GM12878 (cell line): ENCODE measurements around the gene PFKP. TPM values are rescaled to one million over a fixed set of nuclear protein-coding genes. Genes with fewer than 3 reads are reported as not detected.

ENCODE experiments used
- ATAC-seq: fragments of 200-7000 bp; cut with Tn5 transposase; 3 replicates; pipeline ENCODE4 v1.9.1; 2020; ENCODE audit warnings: mild to moderate bottlenecking, moderate library complexity
- BruUV-seq: library from RNA; stranded (reverse); fragments of 400-500 nt; replicated peaks from 2 replicates; lab custom pipeline; 2021; lab: Mats Ljungman, UMichigan
- CTCF ChIA-PET: fragments of 300-600 bp; sonication (Branson Sonifier 250); formaldehyde crosslinking; extraction: SDS; loops from one replicate; lab custom pipeline; 2021; ENCODE audit warnings: inconsistent platforms; lab: Yijun Ruan, JAX
- POLR2A ChIA-PET: fragments of 350-600 bp; formaldehyde crosslinking; extraction: SDS; loops from one replicate; lab custom pipeline; 2021; ENCODE audit warnings: inconsistent platforms; lab: Charles Lee
- RAD21 ChIA-PET: fragments of 300-600 bp; sonication (Branson Sonifier 250); formaldehyde crosslinking; loops from one replicate; lab custom pipeline; 2023; ENCODE audit warnings: antibody characterized with exemption; ENCODE audit not compliant: unreplicated experiment; lab: Charles Lee
- SMC1A ChIA-PET: fragments of 300-600 bp; sonication (Branson Sonifier 250); formaldehyde crosslinking; loops from one replicate; lab custom pipeline; 2023; ENCODE audit not compliant: unreplicated experiment, uncharacterized antibody; lab: Charles Lee
- DNase-seq: peaks from one replicate; pipeline ENCODE4 v3.0.0-alpha.2; 2011; ENCODE audit warnings: low read depth, low spot score
- FAIRE-seq: peaks from 3 replicates; lab custom pipeline; 2011; peaks lifted over from hg19 to GRCh38; lab: Jason Lieb, UNC
- H2AFZ ChIP-seq: 2 replicates; pipeline ENCODE4 v1.6.0; 2011; ENCODE audit warnings: low read depth, low read length, control low read depth; ENCODE audit not compliant: control insufficient read depth
- H3K27ac ChIP-seq: 2 replicates; pipeline ENCODE4 v1.5.1; 2011; ENCODE audit warnings: control low read depth; ENCODE audit not compliant: control insufficient read depth, insufficient read depth
- H3K27me3 ChIP-seq, 2 experiments: replicated peaks in 1 of 2; 2 replicates each; pipeline versions ENCODE4 v1.6.0 to v1.6.1; 2011; ENCODE audit warnings: low read length in 1 of 2; ENCODE audit not compliant: control insufficient read depth in 2 of 2, insufficient read depth in 2 of 2
- H3K36me3 ChIP-seq, 2 experiments: 2 replicates each; pipeline ENCODE4 v1.5.1; 2011; ENCODE audit warnings: low read length in 1 of 2; ENCODE audit not compliant: control insufficient read depth in 2 of 2, insufficient read depth in 2 of 2
- H3K4me1 ChIP-seq: 2 replicates; pipeline ENCODE4 v1.6.1; 2011; ENCODE audit warnings: mild to moderate bottlenecking, low read length, moderate library complexity, mixed read lengths; ENCODE audit not compliant: control insufficient read depth, insufficient read depth
- H3K4me2 ChIP-seq: 2 replicates; pipeline ENCODE4 v1.6.0; 2011; ENCODE audit warnings: control low read depth; ENCODE audit not compliant: control insufficient read depth, insufficient read depth
- H3K4me3 ChIP-seq: fragments of 200-600 bp; sonication (generic); 2 replicates; pipeline ENCODE4 v1.5.1; 2016
- H3K79me2 ChIP-seq: 2 replicates; pipeline ENCODE4 v1.6.0; 2011; ENCODE audit warnings: low read length; ENCODE audit not compliant: control insufficient read depth, insufficient read depth
- H3K9ac ChIP-seq: 2 replicates; pipeline ENCODE4 v1.8.0; 2011; ENCODE audit warnings: low read length, control low read depth, mixed read lengths; ENCODE audit not compliant: control insufficient read depth, insufficient read depth
- H3K9me3 ChIP-seq: replicated peaks from 3 replicates; pipeline ENCODE4 v1.5.1; 2011; ENCODE audit warnings: mild to moderate bottlenecking, low read length; ENCODE audit not compliant: control insufficient read depth, insufficient read depth
- H4K20me1 ChIP-seq: 2 replicates; pipeline ENCODE4 v1.6.0; 2011; ENCODE audit not compliant: control insufficient read depth, insufficient read depth
- BMI1 ChIP-seq: fragments of 450-650 bp; IDR thresholded peaks from 2 replicates; pipeline ENCODE4 v1.6.1; 2016; ENCODE audit warnings: mild to moderate bottlenecking, moderate library complexity, borderline replicate concordance
- ESRRA ChIP-seq: IDR thresholded peaks from 2 replicates; pipeline ENCODE4 v1.6.1; 2012; ENCODE audit warnings: mild to moderate bottlenecking, low read length, improper control_type of control experiment
- IKZF2 ChIP-seq, 2 experiments: fragments of 450-650 bp; IDR thresholded peaks; 2 replicates each; pipeline ENCODE4 v1.6.1; 2017; ENCODE audit warnings: mild to moderate bottlenecking in 2 of 2, moderate library complexity in 2 of 2
- JUND ChIP-seq: IDR thresholded peaks from 2 replicates; pipeline ENCODE4 v1.6.1; 2012; ENCODE audit warnings: low read depth, mild to moderate bottlenecking, low read length, improper control_type of control experiment, moderate library complexity
- KAT2A ChIP-seq: conservative IDR thresholded peaks from 2 replicates; pipeline ENCODE4 v1.6.1; 2011; ENCODE audit warnings: low read depth, low read length; ENCODE audit not compliant: control insufficient read depth
- MYB ChIP-seq: fragments of 150-350 bp; IDR thresholded peaks from 2 replicates; pipeline ENCODE4 v1.6.1; 2014; ENCODE audit warnings: mild to moderate bottlenecking, low read depth, low read length, borderline replicate concordance
- NBN ChIP-seq: fragments of 450-650 bp; IDR thresholded peaks from 2 replicates; pipeline ENCODE4 v1.6.1; 2016
- NFIC ChIP-seq: IDR thresholded peaks from 2 replicates; pipeline ENCODE4 v1.6.1; 2012; ENCODE audit warnings: low read depth, mild to moderate bottlenecking, inconsistent platforms, low read length, moderate library complexity
- NFYB ChIP-seq: IDR thresholded peaks from 2 replicates; pipeline ENCODE4 v1.6.1; 2011; ENCODE audit warnings: low read depth, mild to moderate bottlenecking, low read length, improper control_type of control experiment, moderate library complexity; ENCODE audit not compliant: insufficient read depth
- NKRF ChIP-seq: fragments of 450-650 bp; conservative IDR thresholded peaks from 2 replicates; pipeline ENCODE4 v1.6.1; 2017; ENCODE audit warnings: mild to moderate bottlenecking, moderate library complexity
- PAX8 ChIP-seq: fragments of 450-650 bp; IDR thresholded peaks from 2 replicates; pipeline ENCODE4 v1.6.1; 2017; ENCODE audit warnings: mild to moderate bottlenecking, moderate library complexity
- POLR2AphosphoS2 ChIP-seq: IDR thresholded peaks from 2 replicates; pipeline ENCODE4 v1.6.1; 2011; ENCODE audit warnings: low read depth, mild to moderate bottlenecking, low read length, improper control_type of control experiment, moderate library complexity
- POU2F2 ChIP-seq: IDR thresholded peaks from 3 replicates; pipeline ENCODE4 v1.6.1; 2011; ENCODE audit warnings: low read depth, mild to moderate bottlenecking, low read length, borderline replicate concordance
- SMARCA5 ChIP-seq: fragments of 450-650 bp; IDR thresholded peaks from 2 replicates; pipeline ENCODE4 v1.6.1; 2017; ENCODE audit warnings: mild to moderate bottlenecking
- STAT3 ChIP-seq: IDR thresholded peaks from 2 replicates; pipeline ENCODE4 v1.6.1; 2011; ENCODE audit warnings: low read depth, low read length, improper control_type of control experiment
- WRNIP1 ChIP-seq: IDR thresholded peaks from 2 replicates; pipeline ENCODE4 v1.6.1; 2011; ENCODE audit warnings: low read depth, low read length, improper control_type of control experiment, borderline replicate concordance
- WGBS: methylation state at CpG from one replicate; pipeline ENCODE4 v1.1.6; 2016; ENCODE audit warnings: low lambda C conversion rate; ENCODE audit not compliant: insufficient replicate concordance, insufficient coverage; ENCODE audit errors: missing lambda C conversion rate; 5-methylcytosine and 5-hydroxymethylcytosine counted together
- in situ Hi-C: fragments of 300-500 bp; cut with MboI; formaldehyde crosslinking; loops from 9 replicates; pipeline ENCODE4 v1.14.3; 2018; ENCODE audit warnings: mixed read lengths
- intact Hi-C: fragments of 100-400 bp; cut with micrococcal nuclease; formaldehyde crosslinking; loops from one replicate; pipeline ENCODE4 v1.14.2; 2022; ENCODE audit not compliant: unreplicated experiment
- polyA plus RNA-seq, 11 experiments: library from polyadenylated mRNA; depleted of rRNA in 4 of 11; unstranded in 6 of 11; stranded (reverse) in 5 of 11; fragments of >200 nt; fragmentation: Nextera tagmentation in 4 of 11; fragmentation: Illumina TruSeq in 1 of 11; extraction: Ambion mirVana in 4 of 11; extraction: Trizol in 1 of 11; gene quantifications; 1 replicate in 1 of 11; 2 replicates in 10 of 11; pipeline versions ENCODE4 v1.2.1 to v1.2.3, GENCODE V29; 2011 to 2016; ENCODE audit warnings: inconsistent platforms in 2 of 11, missing spikeins in 2 of 11, low read depth in 1 of 11
- total RNA-seq, 4 experiments: library from RNA; depleted of rRNA in 3 of 4; stranded (reverse); fragments of >200 nt in 3 of 4; fragmentation: Illumina TruSeq in 1 of 4; extraction: Trizol in 1 of 4; gene quantifications; 2 replicates each; pipeline versions ENCODE4 v1.2.1 to v1.2.3, GENCODE V29; 2013 to 2021

PFKP gene
- total and polyA plus RNA-seq, 10 of the 15 experiments (the other 5 are each of a cell fraction or from before 2014, with no cell fraction given): 27.0 to 145 (median 95.7) TPM

- ATAC-seq (peak; percentile 1; the same call in 2 of the 3 replicates), DNase-seq (no peak), FAIRE-seq (no peak)
- peak overlapping the region; percentile 85 for H3K4me3 ChIP-seq
- TSS peak; percentile 61 for BruUV-seq
- peak overlapping the region; percentile 69 for H3K27ac ChIP-seq
- ChIA-PET CTCF (interaction anchor here (0.6 to 1.6 kb wide), 3 partner anchors 8 to 890 kb away, joined by 3 to 4 read pairs (median 3); no protein-coding TSS in a partner anchor), SMC1A (no interaction called here), RAD21 (interaction anchor here (0.7 kb wide), 1 partner anchor 702 kb away, joined by 4 read pairs; no protein-coding TSS in a partner anchor), POLR2A (interaction anchor here (1.7 kb wide), 1 partner anchor 8 kb away, joined by 6 read pairs; no protein-coding TSS in a partner anchor)
- TF ChIP-seq NBN (no peak), POU2F2 (no peak), ESRRA (no peak), PAX8 (no peak), POLR2AphosphoS2 (no peak)
- H2AFZ ChIP-seq: peak overlapping the region; percentile 85
- H4K20me1 ChIP-seq: no peaks in the 10 kb centered on the region
- in situ Hi-C loops (no loop called here), intact Hi-C loops (no loop called here)
- peaks cover 6 to 9% of the 10 kb centered on the region in 2 experiments; a peak in 3 of 4 replicates for H3K36me3 ChIP-seq
- peak overlapping the region; percentile 86 for H3K9ac ChIP-seq
- peaks cover 5% of the 10 kb centered on the region for H3K4me1 ChIP-seq
- 4% methylated on average over 17 of the region's 21 CpGs for WGBS
- peak overlapping the region; percentile 51; the same call in 1 of the 2 replicates for H3K4me2 ChIP-seq
- 0 out of 4 replicates have a peak, but pooled peaks cover 0 to 3% of the 10 kb centered on the region in 2 experiments for H3K27me3 ChIP-seq
- no peaks in the 10 kb centered on the region; the same call in 2 of the 3 replicates for H3K9me3 ChIP-seq
- H3K79me2 ChIP-seq: peaks cover 11% of the 10 kb centered on the region
These were observed 104.7 kb downstream of the PFKP start for GRCh38 chr10:3172081-3172445.

GRCh38 chr10:3172446-3173170 lies 105.3 kb downstream of the PFKP start, which contains the start of gene PITRM1:
Gene PITRM1 (minus strand): TSS chr10:3172782. CDS start chr10:3172772, 10 bp downstream.
- H3K79me2 ChIP-seq: peaks cover 11% of the 10 kb centered on the region
- RAD21 ChIA-PET: interaction anchor here (0.7 kb wide), 1 partner anchor 701 kb away, joined by 4 read pairs; no protein-coding TSS in a partner anchor
- no peaks in the 10 kb centered on the region; the same call in 2 of the 3 replicates for H3K9me3 ChIP-seq
- no peaks in the 10 kb centered on the region for H4K20me1 ChIP-seq
- 0 out of 4 replicates have a peak, but pooled peaks cover 0 to 3% of the 10 kb centered on the region in 2 experiments for H3K27me3 ChIP-seq
- H3K27ac ChIP-seq: peak within 1 kb of the TSS; percentile 69
- intact Hi-C loops (no loop called here), in situ Hi-C loops (no loop called here)
- peak within 1 kb of the TSS; percentile 85 for H2AFZ ChIP-seq
- CTCF ChIA-PET: interaction anchor here (0.6 to 1.6 kb wide), 3 partner anchors 9 to 890 kb away, joined by 3 to 4 read pairs (median 3); no protein-coding TSS in a partner anchor
- DNase-seq (peak; percentile 95), ATAC-seq (peak; percentile 98), FAIRE-seq (peak; percentile 97)
- peak within 1 kb of the TSS; percentile 66 for H3K4me2 ChIP-seq
- H3K9ac ChIP-seq: peak within 1 kb of the TSS; percentile 86
- SMC1A ChIA-PET: no interaction called here
- no TSS peak for BruUV-seq
- peaks cover 5% of the 10 kb centered on the region for H3K4me1 ChIP-seq
- POLR2A ChIA-PET: interaction anchor here (1.0 to 1.7 kb wide), 2 partner anchors 8 to 104 kb away, joined by 4 to 6 read pairs; no protein-coding TSS in a partner anchor
- under 1% methylated on average over 54 of the region's 73 CpGs for WGBS
- H3K4me3 ChIP-seq: peak within 1 kb of the TSS; percentile 85
- H3K36me3 ChIP-seq: peaks cover 3 to 6% of the 10 kb centered on the region in 2 experiments; a peak in 3 of 4 replicates
- TF ChIP-seq NFIC (no peak), NFYB (peak; percentile 79), BMI1 (no peak), WRNIP1 (no peak), JUND (no peak), SMARCA5 (no peak), STAT3 (no peak), NKRF (peak; percentile 65), MYB (no peak), IKZF2 (IDR thresholded peaks at IDR 0.05) (no peak), KAT2A (no peak)
